Lung (tissue), 12 donors: ENCODE measurements around the gene PLA2G2F. TPM values are rescaled to one million over a fixed set of nuclear protein-coding genes. Genes with fewer than 3 reads are reported as not detected.

Experiments used
- ATAC-seq: fragments of 200-7000 bp; cut with Tn5 transposase; one replicate; pipeline ENCODE4 v1.9.1; 2020; ENCODE audit warnings: moderate number of reproducible peaks; ENCODE audit not compliant: insufficient read depth, low FRiP score
- DNase-seq, 3 donors: peaks; one replicate each; pipeline ENCODE4 v3.0.0-alpha.2; 2013 to 2017
- H3K27ac ChIP-seq, 2 donors: one replicate each; pipeline ENCODE4 v1.5.1; 2013; ENCODE audit warnings: mild to moderate bottlenecking in 2 of 2, moderate library complexity in 2 of 2, control low read depth in 1 of 2, inconsistent platforms in 1 of 2, low read depth in 1 of 2, low read length in 1 of 2
- H3K27me3 ChIP-seq, 3 donors: one replicate each; pipeline ENCODE4 v1.5.1; 2013; ENCODE audit warnings: low read length in 2 of 3; ENCODE audit not compliant: control insufficient read depth in 3 of 3, insufficient read depth in 3 of 3
- H3K36me3 ChIP-seq, 4 donors: one replicate each; pipeline ENCODE4 v1.5.1; 2013; ENCODE audit warnings: low read length in 4 of 4, mild to moderate bottlenecking in 1 of 4, moderate library complexity in 1 of 4; ENCODE audit not compliant: control insufficient read depth in 4 of 4, insufficient read depth in 4 of 4
- H3K4me1 ChIP-seq, 5 donors: one replicate each; pipeline ENCODE4 v1.5.1; 2013; ENCODE audit warnings: low read length in 5 of 5, mild to moderate bottlenecking in 2 of 5, moderate library complexity in 1 of 5; ENCODE audit not compliant: control insufficient read depth in 5 of 5, insufficient read depth in 5 of 5
- H3K4me3 ChIP-seq: one replicate; pipeline ENCODE4 v1.5.1; 2013; ENCODE audit warnings: mild to moderate bottlenecking, control low read depth, moderate library complexity
- H3K9ac ChIP-seq, 2 donors: one replicate each; pipeline ENCODE4 v1.5.1; 2013; ENCODE audit warnings: low read length in 2 of 2, control low read depth in 1 of 2; ENCODE audit not compliant: insufficient read depth in 1 of 2
- H3K9me3 ChIP-seq, 4 donors: one replicate each; pipeline ENCODE4 v1.5.1; 2013; ENCODE audit warnings: low read length in 3 of 4, mild to moderate bottlenecking in 1 of 4, moderate library complexity in 1 of 4; ENCODE audit not compliant: control insufficient read depth in 4 of 4, insufficient read depth in 3 of 4
- WGBS, 2 donors: extraction: QIAGEN DNeasy Blood & Tissue Kit; methylation state at CpG; one replicate each; pipeline ENCODE4 v1.1.7; 2013; 5-methylcytosine and 5-hydroxymethylcytosine counted together
- polyA plus RNA-seq, 2 donors: library from polyadenylated mRNA; stranded (reverse); fragments of 200-250 nt; gene quantifications; one replicate each; pipeline ENCODE4 v1.2.1, GENCODE V29; 2013
- total RNA-seq, 2 donors: library from RNA; depleted of rRNA in 1 of 2; stranded (reverse); fragments of >200 nt in 1 of 2; gene quantifications; one replicate each; pipeline ENCODE4 v1.2.1, GENCODE V29; 2014 to 2021
- TF ChIP-seq, protein P1 (sequence below): IDR thresholded peaks from 2 replicates; pipeline ENCODE4 v1.5.1; 2012; ENCODE audit warnings: mild to moderate bottlenecking; ENCODE audit errors: control extremely low read depth, extremely low read depth
- donor health status: control.
- donor health status: control.
- donor health status: Bipolar disorder and iron deficiency.
- donor health status: healthy.
- donor health status: DM: yes; HTN: yes; CAD: no.

PLA2G2F gene
- total and polyA plus RNA-seq, 4 donors: not detected

DNA sequence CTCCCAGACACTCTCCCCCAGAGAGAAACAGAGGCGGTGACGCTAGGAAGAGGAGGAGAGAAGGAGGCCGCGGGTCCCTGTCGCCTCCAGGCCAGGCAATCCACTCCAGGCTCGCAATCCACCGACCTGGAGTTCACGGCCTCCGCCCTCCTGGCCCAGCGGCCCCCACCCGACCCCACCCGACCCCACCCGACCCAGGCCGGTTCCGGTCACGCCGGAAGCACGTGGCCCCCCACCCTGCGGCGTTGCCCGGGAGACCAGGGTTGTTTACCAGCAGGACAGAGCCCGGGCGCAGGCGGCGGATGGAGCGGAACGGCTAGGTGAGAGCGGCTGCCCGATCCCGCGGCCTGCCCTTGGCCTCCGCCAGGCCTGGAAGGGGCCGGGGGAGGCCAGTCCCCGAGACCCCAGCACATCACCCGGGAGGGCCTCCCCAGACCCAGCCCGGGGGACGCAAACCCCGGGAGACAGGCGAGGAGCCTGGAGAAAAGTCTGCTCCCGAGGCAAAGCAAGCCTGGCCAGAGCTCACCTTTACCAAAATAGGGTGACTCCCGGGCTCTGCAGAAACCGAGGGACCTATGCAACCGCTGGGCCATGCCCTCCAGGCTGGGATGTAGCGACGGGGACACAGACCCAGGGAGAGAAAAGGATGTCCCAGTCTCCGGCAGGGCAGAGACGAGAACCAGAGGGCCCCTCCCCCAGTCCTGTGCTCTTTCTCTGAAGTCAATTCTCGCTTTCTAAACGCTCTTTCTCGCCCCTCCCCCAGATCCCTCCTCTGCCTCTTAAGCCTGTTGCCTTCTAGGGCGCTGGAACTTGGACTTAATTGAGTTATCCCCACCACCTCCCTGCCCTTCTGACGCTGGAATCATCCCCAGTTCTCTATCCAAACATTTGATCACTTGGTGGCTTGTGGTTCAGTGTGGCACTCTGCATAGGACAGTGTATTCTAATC, 47.0 kb downstream of the PLA2G2F start, which contains the start of the genes PLA2G2C and UBXN10:
Gene PLA2G2C, minus strand, starts transcription at position 685 of the 949 bp plus-strand sequence. CDS start 9,155 bp downstream, outside the sequence.
Gene UBXN10, plus strand, starts transcription at position 263 of the 949 bp plus-strand sequence. CDS start 4,466 bp downstream, outside the sequence.
- DNase-seq (peak; percentile 76 to 79 (median 79)), ATAC-seq (peak; percentile 49)
- no peaks in the 10 kb centered on the region for H3K36me3 ChIP-seq
- H3K9me3 ChIP-seq: no peaks in the 10 kb centered on the region
- TF ChIP-seq, protein P1, sequence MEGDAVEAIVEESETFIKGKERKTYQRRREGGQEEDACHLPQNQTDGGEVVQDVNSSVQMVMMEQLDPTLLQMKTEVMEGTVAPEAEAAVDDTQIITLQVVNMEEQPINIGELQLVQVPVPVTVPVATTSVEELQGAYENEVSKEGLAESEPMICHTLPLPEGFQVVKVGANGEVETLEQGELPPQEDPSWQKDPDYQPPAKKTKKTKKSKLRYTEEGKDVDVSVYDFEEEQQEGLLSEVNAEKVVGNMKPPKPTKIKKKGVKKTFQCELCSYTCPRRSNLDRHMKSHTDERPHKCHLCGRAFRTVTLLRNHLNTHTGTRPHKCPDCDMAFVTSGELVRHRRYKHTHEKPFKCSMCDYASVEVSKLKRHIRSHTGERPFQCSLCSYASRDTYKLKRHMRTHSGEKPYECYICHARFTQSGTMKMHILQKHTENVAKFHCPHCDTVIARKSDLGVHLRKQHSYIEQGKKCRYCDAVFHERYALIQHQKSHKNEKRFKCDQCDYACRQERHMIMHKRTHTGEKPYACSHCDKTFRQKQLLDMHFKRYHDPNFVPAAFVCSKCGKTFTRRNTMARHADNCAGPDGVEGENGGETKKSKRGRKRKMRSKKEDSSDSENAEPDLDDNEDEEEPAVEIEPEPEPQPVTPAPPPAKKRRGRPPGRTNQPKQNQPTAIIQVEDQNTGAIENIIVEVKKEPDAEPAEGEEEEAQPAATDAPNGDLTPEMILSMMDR: no peak
- peaks cover 0 to 15% (median 5%) of the 10 kb centered on the region in 5 donors for H3K4me1 ChIP-seq
- peaks cover 0 to 7% (median 0%) of the 10 kb centered on the region in 3 donors for H3K27me3 ChIP-seq
- H3K27ac ChIP-seq: peak within 1 kb of the TSS in 1 of 2 donors; percentile 4
- peak within 1 kb of the TSS; percentile 54 to 77 for H3K9ac ChIP-seq
- H3K4me3 ChIP-seq: no peak within 1 kb of the TSS
- WGBS, 2 donors: 2 to 4% methylated on average over 49 to 52 of the region's 52 CpGs

DNA sequence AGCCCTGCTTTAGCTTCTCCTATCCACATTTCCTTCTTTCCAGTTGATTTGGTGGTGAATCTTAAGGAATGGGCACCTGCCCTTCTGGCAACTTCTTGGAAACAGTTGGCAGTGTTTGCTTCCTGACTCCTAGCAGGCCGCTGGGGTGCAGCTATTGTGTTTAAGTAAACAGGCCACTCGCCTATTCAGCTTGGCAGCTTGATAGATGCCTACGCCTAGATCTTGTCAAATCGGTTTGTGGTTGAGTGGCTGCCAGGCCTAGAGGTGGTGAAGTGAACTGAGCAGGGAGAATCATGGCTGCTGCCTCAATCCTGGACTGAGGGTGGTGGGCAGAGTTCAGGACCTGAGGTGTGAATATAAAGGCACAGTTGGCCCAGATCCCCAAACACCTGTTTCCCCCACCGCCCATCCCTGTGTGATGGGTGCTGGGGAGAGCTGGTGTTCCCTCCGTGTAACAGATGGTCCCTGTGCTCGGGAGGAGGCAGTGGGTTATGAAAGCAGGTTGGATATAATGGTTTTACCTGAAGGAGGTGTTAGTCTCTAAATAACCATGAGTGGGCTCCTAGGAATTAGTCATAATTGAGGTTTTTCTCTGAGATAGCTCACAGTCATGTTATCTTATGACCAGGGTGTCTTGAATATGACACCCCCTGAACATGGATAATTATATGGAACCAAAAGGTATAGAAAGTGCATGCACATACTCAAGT, 48.1 kb downstream of the PLA2G2F start:
- no peak for DNase-seq
- Histone ChIP-seq H3K27ac (peak overlapping the region in 1 of 2 donors; percentile 4), H3K4me3 (no peak overlapping the region), H3K9ac (no peak overlapping the region), H3K36me3 (no peaks in the 10 kb centered on the region), H3K27me3 (peaks cover 0 to 7% (median 0%) of the 10 kb centered on the region in 3 donors), H3K9me3 (no peaks in the 10 kb centered on the region), H3K4me1 (peaks cover 0 to 15% (median 5%) of the 10 kb centered on the region in 5 donors)
- ATAC-seq: no peak
- TF ChIP-seq, protein P1: no peak
- 51 to 62% methylated on average over 7 of the region's 7 CpGs for WGBS, 2 donors

DNA sequence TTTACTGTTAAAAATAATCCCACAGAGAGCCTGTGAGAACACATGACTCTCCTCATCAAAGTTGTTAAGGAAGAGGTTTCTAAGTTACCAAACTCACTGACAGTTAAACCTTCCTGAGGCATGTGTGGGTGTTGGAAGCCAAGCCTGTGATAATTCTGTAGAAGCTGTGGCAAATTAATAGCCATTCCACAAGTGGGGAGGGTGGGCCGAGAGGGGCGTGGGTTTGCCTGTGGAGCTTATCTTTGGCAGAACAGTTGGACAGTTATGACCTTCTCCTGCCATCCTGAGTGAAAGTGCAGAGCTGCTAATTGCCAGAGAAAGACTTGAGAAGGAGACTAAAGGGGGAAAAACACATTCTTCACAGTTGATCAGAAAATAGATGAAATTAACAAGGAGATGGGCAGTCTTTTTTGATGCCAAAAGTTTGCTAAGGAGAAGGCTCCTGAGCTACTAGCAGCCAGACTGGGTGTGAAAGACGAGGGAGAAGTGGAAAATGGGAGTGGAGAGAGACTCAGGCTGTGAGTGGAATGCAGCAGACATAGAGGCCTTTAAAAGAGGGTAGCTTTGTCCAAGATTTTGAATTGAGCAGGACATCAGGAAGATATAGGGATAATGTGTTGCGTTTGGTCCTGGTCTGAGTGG, 48.8 kb downstream of the PLA2G2F start:
- no peak overlapping the region for H3K27ac ChIP-seq
- H3K4me1 ChIP-seq: peaks cover 0 to 15% (median 5%) of the 10 kb centered on the region in 5 donors
- no peaks in the 10 kb centered on the region for H3K36me3 ChIP-seq
- ATAC-seq (no peak), DNase-seq (no peak)
- peaks cover 0 to 7% (median 0%) of the 10 kb centered on the region in 3 donors for H3K27me3 ChIP-seq
- H3K9ac ChIP-seq: no peak overlapping the region
- WGBS, 2 donors: 62 to 70% methylated on average over 4 of the region's 4 CpGs
- no peaks in the 10 kb centered on the region for H3K9me3 ChIP-seq
- TF ChIP-seq, protein P1: no peak
- H3K4me3 ChIP-seq: no peak overlapping the region
